Mononuclear cell (primary cell): ENCODE measurements around the gene APH1B. TPM values are rescaled to one million over a fixed set of nuclear protein-coding genes. Genes with fewer than 3 reads are reported as not detected.

Experiments
- H3K27me3 ChIP-seq: 2 replicates; pipeline ENCODE4 v1.6.0; 2011; ENCODE audit warnings: low read length, control low read depth; ENCODE audit not compliant: insufficient read depth
- H3K4me1 ChIP-seq: 2 replicates; pipeline ENCODE4 v1.5.1; 2011; ENCODE audit warnings: mild to moderate bottlenecking, low read length, control low read depth; ENCODE audit not compliant: insufficient read depth
- H3K4me3 ChIP-seq: 2 replicates; pipeline ENCODE4 v1.5.1; 2011; ENCODE audit warnings: mild to moderate bottlenecking, low read length, moderate library complexity
- H3K9me3 ChIP-seq: 2 replicates; pipeline ENCODE4 v1.5.1; 2011; ENCODE audit warnings: low read depth, mild to moderate bottlenecking, control low read depth, low read length
- total RNA-seq: library from RNA; depleted of rRNA; stranded (reverse); fragments of >200 nt; gene quantifications from one replicate; pipeline ENCODE4 v1.2.3, GENCODE V29; 2012

APH1B gene
- total RNA-seq, 1 donor, result 13.0 TPM

DNA sequence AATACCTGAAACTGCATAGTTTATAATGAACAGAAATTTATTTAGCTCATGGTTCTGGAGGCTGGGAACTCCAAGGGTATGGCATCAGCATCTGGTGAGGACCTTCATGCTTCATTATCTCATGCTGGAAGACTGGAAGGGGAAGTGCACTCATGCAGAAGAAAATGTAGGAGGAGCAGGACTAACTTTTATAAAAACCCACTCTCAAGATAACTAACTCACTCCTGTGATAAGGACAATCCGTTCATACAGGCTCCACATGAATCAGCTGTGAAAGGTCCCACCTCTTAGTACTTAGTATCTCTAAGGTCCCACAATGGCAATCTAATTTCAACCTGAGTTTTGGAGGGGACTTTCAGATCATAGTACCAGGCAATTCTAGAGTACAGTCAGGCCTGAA, 33.6 kb upstream of the APH1B start:
- no peak overlapping the region for H3K4me3 ChIP-seq
- H3K27me3 ChIP-seq, result no peaks in the 10 kb centered on the region
- H3K4me1 ChIP-seq, result peaks cover 59% of the 10 kb centered on the region
- no peaks in the 10 kb centered on the region for H3K9me3 ChIP-seq

DNA sequence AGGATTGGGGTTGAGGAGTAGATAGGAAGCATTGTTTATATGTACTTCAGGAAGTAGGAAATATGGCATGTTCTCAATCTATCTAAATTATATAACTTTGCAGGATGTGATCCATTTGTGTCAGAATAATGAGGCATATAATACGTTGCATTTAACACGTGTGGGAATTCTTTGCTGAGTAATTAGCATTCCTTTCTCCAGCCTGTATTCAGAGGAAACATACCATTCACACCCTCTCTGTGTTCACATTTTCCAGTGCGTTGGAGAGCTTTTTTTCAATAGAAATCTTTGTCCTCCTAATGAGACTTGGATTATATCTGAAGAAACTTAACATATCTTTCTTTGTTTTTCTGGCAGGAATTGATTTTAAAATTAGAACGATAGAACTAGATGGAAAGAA, 33.0 kb upstream of the APH1B start:
- Histone ChIP-seq H3K9me3 (no peaks in the 10 kb centered on the region), H3K4me3 (no peak overlapping the region), H3K4me1 (peaks cover 56% of the 10 kb centered on the region), H3K27me3 (no peaks in the 10 kb centered on the region)

DNA sequence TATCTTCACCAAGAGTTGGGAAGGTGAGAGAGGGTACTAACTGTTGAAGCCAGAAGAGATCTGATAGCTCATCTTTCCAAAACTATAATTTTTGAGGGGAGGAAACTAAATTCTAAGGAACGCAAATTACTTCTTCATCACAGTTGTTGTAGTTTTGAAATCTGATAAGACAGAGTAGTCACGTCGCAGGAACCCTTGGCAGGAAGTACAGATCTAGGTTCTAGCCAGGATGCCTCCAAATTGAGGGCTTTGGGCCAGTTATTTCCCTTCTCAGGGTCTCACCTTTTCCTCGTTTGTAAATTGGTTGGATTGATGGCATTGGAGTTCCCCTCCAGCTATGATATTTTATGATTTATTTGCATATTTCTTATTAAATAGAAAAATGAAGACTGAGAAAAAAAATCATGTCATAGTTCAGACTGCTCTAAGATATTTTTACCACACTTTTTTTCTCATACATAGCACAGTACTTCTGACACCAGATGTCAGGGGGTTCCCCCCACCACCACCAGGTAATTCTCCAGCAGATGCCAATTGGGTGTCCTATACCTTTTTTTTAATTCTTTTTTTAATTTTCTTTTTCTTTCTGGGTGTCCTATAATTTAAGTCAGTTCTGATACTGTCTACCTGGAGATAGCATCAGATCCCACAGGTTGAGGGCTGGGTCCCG, 32.3 kb upstream of the APH1B start:
- Histone ChIP-seq H3K4me3 (no peak overlapping the region), H3K27me3 (no peaks in the 10 kb centered on the region), H3K4me1 (peaks cover 49% of the 10 kb centered on the region), H3K9me3 (no peaks in the 10 kb centered on the region)

DNA sequence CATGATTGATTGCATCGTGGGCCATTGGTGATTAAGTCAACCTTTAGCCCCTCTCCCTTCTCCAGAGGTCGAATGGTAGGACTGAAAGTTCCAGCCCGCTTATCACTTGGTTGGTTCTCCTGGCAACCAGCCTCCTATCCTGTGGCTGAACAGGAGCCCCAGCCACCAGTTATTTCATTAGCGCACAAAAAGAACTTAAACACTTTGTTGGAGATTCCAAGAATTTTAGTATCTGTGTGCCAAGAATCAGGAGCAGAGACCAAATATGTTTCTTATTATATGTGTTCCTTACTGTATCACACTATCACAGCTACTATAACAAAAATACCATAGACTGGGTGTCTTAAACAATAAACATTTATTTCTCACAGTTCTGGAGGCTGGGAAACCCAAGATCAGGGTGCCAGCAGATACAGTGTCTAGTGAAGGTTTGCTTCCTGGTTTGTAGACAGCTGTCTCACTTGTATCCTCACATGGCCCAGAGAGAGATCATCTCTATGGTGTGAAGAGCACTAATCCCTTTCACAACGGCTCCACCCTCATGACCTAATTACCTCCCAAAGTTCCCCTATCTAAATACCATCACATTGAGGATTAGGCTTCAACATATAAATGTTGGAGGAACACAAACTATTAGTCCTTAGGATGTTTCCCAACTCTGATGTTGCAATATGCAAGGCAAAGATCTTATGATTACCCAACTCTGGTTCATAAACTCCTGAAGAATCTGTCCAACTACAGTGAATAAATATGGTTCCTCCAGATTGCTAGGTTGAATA, 30.5 kb upstream of the APH1B start:
- no peaks in the 10 kb centered on the region for H3K9me3 ChIP-seq
- peaks cover 49% of the 10 kb centered on the region for H3K4me1 ChIP-seq
- H3K27me3 ChIP-seq, result no peaks in the 10 kb centered on the region
- no peak overlapping the region for H3K4me3 ChIP-seq

DNA sequence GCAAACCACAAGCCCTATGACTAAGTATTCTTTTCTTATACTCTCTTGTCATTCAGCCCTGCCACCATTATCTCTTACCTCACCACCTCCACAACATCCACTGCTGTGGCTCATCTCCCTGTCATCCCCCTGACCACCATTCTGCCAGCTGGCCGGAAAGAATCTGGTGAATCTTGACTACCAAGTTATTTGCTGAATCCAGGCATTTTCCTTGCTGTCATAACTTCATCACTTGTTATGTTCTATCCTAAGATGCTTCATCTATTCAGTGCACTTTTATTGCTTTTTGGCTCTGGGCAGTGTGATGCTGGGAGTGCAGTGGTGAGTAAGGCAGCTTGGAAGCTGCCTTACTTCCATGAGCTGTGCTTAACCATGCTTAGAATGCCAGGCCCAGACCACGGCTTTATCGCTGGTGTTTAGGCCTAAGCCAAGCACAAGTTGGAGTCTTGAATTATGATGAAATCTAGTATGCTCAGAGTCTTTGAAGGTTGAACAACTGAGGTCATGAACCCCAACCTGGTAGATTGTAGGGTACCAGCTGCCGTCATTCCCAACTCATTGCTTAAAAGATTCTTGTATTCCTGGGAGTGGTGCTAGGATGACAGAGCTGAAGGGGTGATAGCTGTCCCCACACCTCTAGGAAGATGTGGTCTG, 27.0 kb upstream of the APH1B start:
- peaks cover 33% of the 10 kb centered on the region for H3K4me1 ChIP-seq
- no peak overlapping the region for H3K4me3 ChIP-seq
- H3K9me3 ChIP-seq, result no peaks in the 10 kb centered on the region
- H3K27me3 ChIP-seq, result no peaks in the 10 kb centered on the region

DNA sequence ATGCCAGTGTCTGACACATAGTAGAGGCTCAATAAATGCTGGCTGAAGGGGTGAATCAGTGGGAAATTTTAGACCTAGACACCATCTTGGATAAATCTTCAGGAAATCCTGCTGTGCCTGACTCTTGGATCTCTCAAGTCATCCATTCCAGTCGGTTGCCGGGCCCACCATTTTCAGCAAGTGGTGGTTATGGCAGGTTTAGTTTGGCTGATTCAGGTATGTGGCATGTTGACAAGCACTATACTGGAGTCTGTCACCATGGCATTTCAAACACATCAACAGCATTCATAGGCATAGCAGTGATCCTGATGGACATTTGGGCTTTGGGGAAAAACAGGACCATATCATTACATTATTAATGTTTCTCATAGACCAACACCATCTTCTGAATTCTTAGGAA, 25.7 kb upstream of the APH1B start:
- no peaks in the 10 kb centered on the region for H3K9me3 ChIP-seq
- no peak overlapping the region for H3K4me3 ChIP-seq
- H3K27me3 ChIP-seq, result no peaks in the 10 kb centered on the region
- H3K4me1 ChIP-seq, result peaks cover 20% of the 10 kb centered on the region

DNA sequence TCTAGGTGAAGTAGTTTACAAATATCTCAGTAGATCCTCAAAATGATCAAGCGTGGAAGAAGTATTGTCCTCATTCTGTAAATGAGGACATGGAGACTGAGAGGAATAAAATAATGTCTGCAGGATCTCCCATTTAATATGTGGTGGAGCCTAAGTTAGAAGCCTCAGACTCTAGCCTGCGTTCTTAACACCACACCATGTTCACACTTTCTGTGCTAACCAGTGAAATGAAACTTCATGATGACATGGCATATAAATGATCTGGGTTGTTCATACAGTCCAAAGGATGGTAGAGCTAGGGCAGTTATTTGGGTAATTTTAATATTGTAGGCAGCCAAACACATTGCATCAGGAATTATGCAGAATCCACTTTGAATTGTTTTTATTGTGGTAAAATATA, 25.1 kb upstream of the APH1B start:
- peaks cover 16% of the 10 kb centered on the region for H3K4me1 ChIP-seq
- no peak overlapping the region for H3K4me3 ChIP-seq
- no peaks in the 10 kb centered on the region for H3K27me3 ChIP-seq
- H3K9me3 ChIP-seq, result no peaks in the 10 kb centered on the region

DNA sequence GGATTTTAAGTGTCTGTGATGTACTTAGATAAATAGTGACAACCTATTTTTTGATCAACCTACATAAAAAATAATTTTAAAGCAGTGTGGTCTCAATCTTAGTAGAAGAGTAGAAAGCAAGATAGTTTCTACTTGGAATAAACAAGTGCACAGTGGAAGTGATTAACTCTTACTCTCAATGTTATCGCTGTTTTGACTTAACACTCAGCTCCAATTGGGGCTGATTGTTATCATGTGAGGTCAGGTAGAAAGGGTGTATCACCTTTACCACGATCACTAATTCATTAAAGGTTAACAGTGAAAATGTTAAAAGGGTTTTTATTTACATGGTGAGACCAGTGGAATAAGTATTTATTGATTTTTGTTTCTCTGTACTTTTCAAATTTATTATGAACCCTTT, 22.4 kb upstream of the APH1B start:
- no peaks in the 10 kb centered on the region for H3K4me1 ChIP-seq
- H3K9me3 ChIP-seq, result no peaks in the 10 kb centered on the region
- no peak overlapping the region for H3K4me3 ChIP-seq
- H3K27me3 ChIP-seq, result no peaks in the 10 kb centered on the region

DNA sequence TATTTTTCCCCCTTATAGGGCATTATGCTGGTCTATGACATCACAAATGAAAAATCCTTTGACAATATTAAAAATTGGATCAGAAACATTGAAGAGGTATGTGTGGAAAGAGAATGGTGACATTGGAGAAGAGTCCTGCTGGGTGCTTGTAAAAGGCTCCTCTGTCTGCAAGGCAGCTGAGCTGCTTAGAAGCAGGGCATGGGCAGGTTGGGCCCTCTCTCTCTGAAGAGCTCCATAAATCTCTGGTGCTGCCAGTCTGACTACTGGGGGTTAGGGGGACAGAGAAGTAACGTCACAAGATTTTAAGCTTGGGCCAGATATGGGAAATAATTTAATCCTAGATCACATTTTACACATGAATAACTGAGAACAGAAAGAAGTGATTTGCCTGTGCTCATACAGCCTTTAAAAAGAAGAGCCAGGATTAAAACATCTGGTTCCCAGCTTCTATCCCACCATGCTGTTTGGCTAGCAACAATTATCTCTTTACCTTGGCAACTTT, 21.9 kb upstream of the APH1B start:
- H3K27me3 ChIP-seq, result no peaks in the 10 kb centered on the region
- H3K4me1 ChIP-seq, result no peaks in the 10 kb centered on the region
- no peak overlapping the region for H3K4me3 ChIP-seq
- no peaks in the 10 kb centered on the region for H3K9me3 ChIP-seq

DNA sequence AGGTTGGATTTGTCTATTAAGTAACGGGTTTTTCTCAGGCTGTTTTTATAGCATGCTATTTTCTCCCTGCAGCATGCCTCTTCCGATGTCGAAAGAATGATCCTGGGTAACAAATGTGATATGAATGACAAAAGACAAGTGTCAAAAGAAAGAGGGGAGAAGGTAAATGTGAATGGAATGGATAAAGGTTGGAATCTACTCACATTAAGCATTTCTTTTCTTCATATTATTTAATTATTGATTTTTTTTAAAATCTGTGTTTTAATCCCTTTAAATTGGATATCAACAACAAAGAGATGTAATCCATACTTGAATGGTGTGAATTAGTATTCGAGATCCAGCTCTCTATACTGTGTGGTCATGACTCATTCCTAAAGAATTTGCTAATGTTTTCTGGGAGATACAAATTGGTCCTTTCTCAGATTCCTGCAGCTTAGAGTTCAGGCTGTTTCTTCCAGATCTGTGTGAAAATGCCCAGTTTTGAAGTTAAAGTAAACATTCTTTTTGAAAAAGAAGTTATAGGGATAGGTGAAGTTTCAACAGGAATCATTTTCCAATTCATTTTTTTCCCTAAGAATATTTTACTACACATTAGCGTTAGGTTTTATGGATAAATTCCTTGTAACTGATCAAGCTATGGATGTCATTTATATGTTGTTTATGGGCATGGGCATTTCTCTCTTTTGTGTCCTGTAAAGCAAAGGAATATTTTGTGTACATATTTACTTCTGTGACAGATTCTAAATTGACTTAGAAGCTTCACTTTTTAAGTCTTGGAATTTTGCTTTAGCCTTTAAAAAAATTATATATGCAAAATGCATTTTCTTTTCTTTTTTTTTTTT, 20.8 kb upstream of the APH1B start:
- no peaks in the 10 kb centered on the region for H3K4me1 ChIP-seq
- no peaks in the 10 kb centered on the region for H3K9me3 ChIP-seq
- H3K4me3 ChIP-seq, result no peak overlapping the region
- H3K27me3 ChIP-seq, result no peaks in the 10 kb centered on the region

DNA sequence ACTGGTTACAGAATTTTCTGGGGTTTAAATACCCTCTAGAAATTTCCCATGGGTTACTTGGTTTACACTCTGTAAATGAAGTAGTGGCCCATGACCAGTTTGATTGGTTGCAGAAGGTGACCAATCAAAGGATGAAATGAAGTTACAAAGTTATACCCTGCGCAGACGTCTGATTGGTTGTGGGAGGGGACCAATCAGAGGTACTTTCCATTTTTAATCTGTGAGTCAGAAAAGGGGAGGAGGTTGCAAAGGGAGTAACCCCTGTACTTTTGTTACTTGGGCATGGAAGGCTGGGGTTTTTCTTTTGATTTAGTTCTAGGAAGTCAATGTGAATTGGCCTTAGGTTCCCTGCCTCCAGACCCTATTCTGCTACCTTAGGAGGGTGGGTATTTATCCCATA, 18.7 kb upstream of the APH1B start:
- no peaks in the 10 kb centered on the region for H3K4me1 ChIP-seq
- H3K9me3 ChIP-seq, result no peaks in the 10 kb centered on the region
- H3K27me3 ChIP-seq, result no peaks in the 10 kb centered on the region
- H3K4me3 ChIP-seq, result no peak overlapping the region

DNA sequence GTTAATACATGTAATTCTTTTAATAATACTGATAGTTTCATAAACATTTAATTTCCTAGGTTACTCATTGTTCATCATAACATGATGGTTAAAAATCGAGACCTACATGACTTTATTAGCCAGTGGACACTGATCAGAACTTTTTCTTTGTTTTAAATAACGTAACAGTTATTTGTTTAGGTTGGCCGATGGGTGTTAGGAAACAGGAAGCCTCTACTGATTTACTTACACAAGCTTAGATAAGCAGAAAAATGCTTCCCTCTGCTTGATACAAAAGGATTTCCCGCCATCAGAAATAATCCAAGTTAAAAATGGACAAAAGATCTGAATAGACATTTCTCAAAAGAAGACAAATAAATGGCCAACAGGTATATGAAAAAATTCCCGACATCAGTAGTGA, 16.6 kb upstream of the APH1B start:
- Histone ChIP-seq H3K4me3 (no peak overlapping the region), H3K4me1 (no peaks in the 10 kb centered on the region), H3K27me3 (no peaks in the 10 kb centered on the region), H3K9me3 (no peaks in the 10 kb centered on the region)

DNA sequence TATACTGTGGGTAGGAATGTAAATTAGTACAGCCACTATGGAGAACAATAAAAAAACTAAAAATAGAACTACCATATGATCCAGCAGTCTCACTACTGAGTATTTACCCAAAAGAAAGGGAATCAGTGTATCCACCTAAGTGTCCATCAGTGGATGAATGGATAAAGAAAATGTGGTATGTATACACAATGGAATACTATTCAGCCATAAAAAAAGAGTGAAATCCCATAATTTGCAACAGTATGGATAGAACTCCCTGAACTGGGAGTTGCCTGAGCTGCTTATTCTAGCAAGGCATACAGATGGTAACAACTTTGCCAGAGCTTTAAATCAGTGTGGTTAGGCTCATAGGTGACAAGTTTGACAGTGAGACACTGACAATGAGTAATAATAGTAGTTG, 16.1 kb upstream of the APH1B start:
- H3K4me3 ChIP-seq, result no peak overlapping the region
- no peaks in the 10 kb centered on the region for H3K27me3 ChIP-seq
- H3K9me3 ChIP-seq, result no peaks in the 10 kb centered on the region
- H3K4me1 ChIP-seq, result no peaks in the 10 kb centered on the region

DNA sequence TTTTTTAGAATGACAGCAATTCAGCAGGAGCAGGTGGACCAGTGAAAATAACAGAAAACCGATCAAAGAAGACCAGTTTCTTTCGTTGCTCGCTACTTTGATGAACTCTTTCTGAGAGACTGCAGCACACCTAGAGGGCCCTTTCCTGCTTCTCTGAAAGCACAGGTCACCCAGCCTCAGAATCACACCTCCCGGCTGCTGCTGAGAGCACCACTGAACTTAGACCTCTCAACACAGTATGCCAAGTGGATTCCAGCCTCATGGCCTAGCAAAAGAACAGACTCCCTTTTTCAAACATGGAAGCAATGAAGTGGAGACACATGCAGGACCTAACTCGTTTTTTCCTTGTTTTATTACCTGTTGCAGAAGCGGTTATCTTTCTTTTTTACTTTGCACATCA, 13.9 kb upstream of the APH1B start:
- Histone ChIP-seq H3K4me3 (no peak overlapping the region), H3K4me1 (no peaks in the 10 kb centered on the region), H3K27me3 (no peaks in the 10 kb centered on the region), H3K9me3 (no peaks in the 10 kb centered on the region)
